LNCaP clone FGC (cell line): ENCODE measurements around the gene RHOT2.

Experiments used
- DNase-seq: peaks from one replicate; pipeline ENCODE4 v3.0.0-alpha.2; 2011; ENCODE audit warnings: low read depth
- H3K4me3 ChIP-seq: 2 replicates; pipeline ENCODE4 v1.5.1; 2011; ENCODE audit warnings: mild to moderate bottlenecking, low read depth, low read length, control low read depth
- TF ChIP-seq, protein P1 (sequence below): IDR thresholded peaks from 2 replicates; pipeline ENCODE4 v1.5.1; 2012; ENCODE audit warnings: mild to moderate bottlenecking; ENCODE audit not compliant: control insufficient read depth, insufficient read depth; ENCODE audit errors: extremely low read depth

The RHOT2 gene

DNA sequence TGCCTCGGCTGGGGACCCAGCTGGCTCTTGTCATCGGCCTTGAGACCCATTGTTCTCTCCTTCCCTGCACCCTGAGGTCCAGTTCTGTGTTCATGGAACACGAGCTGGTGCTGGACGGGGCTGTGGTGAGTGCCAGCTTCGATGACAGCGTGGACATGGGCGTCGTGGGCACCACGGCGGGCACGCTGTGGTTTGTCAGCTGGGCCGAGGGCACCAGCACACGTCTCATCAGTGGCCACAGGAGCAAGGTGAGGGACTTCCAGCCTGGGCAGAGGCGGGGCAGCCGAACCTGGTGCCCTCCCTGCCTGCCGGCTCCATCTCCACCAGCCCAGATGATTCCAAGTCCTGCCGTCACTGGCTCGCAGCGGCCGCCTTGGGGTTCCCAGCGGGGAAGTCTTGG is 5.3 kb upstream of the RHOT2 start:
- DNase-seq: no peak
- TF ChIP-seq, protein P1, sequence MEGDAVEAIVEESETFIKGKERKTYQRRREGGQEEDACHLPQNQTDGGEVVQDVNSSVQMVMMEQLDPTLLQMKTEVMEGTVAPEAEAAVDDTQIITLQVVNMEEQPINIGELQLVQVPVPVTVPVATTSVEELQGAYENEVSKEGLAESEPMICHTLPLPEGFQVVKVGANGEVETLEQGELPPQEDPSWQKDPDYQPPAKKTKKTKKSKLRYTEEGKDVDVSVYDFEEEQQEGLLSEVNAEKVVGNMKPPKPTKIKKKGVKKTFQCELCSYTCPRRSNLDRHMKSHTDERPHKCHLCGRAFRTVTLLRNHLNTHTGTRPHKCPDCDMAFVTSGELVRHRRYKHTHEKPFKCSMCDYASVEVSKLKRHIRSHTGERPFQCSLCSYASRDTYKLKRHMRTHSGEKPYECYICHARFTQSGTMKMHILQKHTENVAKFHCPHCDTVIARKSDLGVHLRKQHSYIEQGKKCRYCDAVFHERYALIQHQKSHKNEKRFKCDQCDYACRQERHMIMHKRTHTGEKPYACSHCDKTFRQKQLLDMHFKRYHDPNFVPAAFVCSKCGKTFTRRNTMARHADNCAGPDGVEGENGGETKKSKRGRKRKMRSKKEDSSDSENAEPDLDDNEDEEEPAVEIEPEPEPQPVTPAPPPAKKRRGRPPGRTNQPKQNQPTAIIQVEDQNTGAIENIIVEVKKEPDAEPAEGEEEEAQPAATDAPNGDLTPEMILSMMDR: no peak
- no peak overlapping the region for H3K4me3 ChIP-seq

DNA sequence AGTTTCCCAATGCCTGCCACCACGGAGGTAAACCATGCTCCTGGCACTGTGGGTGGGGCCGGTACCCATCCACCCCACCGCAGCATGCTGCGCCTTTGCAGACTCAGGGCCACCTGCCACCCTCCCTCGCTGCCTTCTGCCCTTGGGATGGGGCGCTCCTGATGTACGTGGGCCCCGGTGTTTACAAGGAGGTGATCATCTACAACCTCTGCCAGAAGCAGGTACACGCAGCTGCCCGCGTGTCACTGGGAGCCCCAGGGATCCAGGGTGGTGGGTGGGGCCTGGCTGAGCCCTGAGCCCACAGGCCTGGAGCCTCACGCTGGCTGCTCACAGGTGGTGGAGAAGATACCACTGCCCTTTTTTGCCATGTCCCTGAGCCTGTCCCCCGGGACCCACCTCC is 1.4 kb upstream of the RHOT2 start:
- TF ChIP-seq, protein P1: no peak
- no peak overlapping the region for H3K4me3 ChIP-seq
- no peak for DNase-seq

DNA sequence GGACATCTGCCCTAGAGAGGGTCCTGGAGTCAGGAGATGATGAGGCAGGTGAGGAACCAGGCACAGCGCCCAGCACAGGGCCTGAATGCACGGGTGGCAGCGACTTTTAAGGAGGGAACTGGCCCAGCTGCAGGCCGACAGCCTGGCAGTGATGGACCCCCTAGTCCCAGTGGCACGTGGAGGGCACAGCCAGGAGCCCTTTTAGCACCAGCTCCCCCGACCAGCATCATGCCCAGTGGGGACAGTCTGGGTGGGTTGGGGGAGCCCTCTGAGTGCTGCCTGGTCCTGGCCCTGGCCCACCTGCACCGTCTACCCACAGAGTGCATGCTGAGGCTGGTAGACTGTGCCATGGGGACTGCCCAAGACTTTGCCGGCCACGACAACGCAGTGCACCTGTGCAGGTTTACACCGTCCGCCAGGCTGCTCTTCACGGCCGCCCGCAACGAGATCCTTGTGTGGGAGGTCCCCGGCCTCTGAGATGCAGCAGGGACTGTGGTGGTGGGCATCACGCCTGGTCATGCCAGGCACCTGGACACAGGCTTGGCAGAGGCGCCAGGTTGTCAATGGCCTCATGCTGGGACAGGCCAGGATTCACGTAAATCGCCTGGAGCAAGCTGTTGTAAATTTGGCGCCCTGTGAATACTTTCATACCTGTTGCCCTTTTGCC is 686 bp upstream of the RHOT2 start:
- no peak overlapping the region for H3K4me3 ChIP-seq
- TF ChIP-seq, protein P1: no peak

DNA sequence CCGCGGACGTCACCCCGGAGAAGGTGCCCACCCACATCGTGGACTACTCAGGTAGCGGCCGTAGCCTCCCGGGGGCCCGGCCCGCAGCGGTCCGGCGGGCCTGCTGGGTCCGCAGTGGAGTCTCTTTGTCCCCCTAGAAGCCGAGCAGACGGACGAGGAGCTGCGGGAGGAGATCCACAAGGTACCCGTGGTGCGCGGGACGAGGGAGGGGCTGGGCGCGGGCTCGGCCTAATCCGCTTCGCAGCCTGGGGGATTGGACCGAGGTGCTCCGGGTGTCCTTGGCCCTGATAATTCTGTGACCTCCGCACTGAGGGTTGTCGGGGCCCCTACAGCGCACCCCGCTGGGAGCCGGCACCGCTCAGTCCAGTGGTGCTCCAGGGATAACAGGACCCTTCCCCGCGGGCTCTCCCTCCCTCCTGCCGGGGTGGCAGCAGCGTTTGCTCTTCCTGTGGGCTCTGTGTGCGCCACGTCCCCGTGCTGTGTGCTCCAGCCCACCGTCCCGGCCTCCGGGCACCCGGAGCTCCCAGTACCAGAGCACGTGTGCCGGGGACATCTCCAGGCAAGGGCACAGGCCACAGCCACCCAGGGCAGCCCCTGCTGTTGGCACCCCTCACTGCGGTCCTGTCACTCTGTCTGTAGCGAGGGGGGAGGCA is 713 bp downstream of the RHOT2 start:
- no peak for DNase-seq

More for the DNA sequence above, 686 bp upstream of the RHOT2 start:
- DNase-seq: no peak

DNA sequence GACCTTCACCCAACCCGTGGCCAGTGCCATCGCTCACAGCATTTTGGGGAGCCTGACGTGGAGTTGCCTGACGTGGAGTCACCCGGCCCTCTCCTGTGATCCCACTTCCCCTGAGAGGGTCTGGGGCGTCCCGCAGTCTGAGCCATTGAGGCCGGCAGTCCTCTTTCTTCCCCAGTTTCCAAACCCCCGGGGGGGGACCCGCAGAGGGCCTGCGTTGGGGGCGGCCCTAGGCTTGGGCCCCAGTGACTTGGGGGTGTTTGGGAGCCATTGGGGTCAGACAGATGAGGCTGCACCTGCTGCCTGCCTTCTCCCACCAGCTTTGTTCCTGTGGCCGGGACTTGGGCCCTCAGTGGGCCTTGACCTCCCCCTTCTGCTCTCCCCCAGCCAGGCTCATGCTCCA is 1.7 kb downstream of the RHOT2 start:
- TF ChIP-seq, protein P1: no peak
- DNase-seq: no peak
- peak overlapping the region; percentile 90 for H3K4me3 ChIP-seq

More for the DNA sequence above, 713 bp downstream of the RHOT2 start:
- TF ChIP-seq, protein P1: no peak
- peak overlapping the region; percentile 90 for H3K4me3 ChIP-seq

DNA sequence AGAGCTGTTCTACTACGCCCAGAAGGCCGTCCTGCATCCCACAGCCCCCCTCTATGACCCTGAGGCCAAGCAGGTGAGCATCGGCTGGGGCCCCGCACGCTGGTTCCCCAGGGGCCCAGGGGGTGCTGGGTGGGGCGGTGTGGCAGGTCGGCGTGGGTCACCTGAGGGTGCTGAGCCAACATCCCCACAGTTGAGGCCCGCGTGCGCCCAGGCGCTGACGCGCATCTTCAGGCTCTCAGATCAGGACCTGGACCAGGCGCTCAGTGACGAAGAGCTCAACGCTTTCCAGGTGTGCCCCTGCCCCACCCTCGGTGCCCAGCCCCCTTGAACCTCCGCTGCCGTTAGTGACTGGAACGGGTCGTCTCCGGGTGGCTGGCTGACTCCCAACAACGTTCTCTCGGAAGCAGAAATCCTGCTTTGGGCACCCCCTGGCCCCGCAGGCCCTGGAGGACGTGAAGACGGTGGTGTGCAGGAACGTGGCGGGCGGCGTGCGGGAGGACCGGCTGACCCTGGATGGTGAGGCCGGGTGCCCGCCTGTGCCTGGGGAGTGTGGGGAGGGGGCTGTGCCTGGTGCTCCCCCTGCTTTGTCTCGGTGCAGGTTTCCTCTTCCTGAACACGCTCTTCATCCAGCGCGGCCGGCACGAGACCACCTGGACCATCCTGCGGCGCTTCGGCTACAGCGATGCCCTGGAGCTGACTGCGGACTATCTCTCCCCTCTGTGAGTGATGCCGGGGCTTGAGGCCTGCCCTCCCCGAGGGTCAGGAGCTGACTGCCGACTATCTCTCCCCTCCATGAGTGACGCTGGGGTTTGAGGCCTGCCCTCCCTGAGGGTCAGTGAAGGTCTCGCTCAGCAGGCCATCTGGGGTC is 2.8 kb downstream of the RHOT2 start:
- no peak overlapping the region for H3K4me3 ChIP-seq
- DNase-seq: no peak
- TF ChIP-seq, protein P1: no peak
